Activated CD4-positive, CD25-positive, alpha-beta regulatory T cell treated with anti-CD3 and anti-CD28 coated beads, Interleukin-2, amount 50 U/mL, for 16 hours (primary cell): ENCODE results near the gene GAK.
"Not testable (repeated sequence)": the region's sequence is repeated elsewhere in the genome, so short reads cannot be mapped to it uniquely, and the experiment has no call there.

Experiments used
- DNase-seq: peaks from one replicate; pipeline ENCODE4 v3.0.0-alpha.2; 2020; ENCODE audit warnings: low read depth, low spot score

Gene GAK

GRCh38 chr4:952881-953573, 20.9 kb upstream of the GAK start:
- DNase-seq: no peak

GRCh38 chr4:951594-952468, 19.7 kb upstream of the GAK start:
- DNase-seq: no peak

GRCh38 chr4:951186-951585, 19.1 kb upstream of the GAK start:
- DNase-seq: no peak

- DNase-seq: no peak
Measured at GRCh38 chr4:950136-951020, 18.3 kb upstream of the GAK start.

GRCh38 chr4:949656-950055, 17.5 kb upstream of the GAK start:
- no peak for DNase-seq

GRCh38 chr4:948936-949300, 16.8 kb upstream of the GAK start:
- no peak for DNase-seq

- no peak for DNase-seq
Measured at GRCh38 chr4:948101-948935, 16.2 kb upstream of the GAK start.

- DNase-seq: no peak
Measured at GRCh38 chr4:947491-947971, 15.4 kb upstream of the GAK start.

- no peak for DNase-seq
Measured at GRCh38 chr4:946517-947471, 14.7 kb upstream of the GAK start.

GRCh38 chr4:946103-946450, 14.0 kb upstream of the GAK start:
- DNase-seq: no peak

- DNase-seq: no peak
Measured at GRCh38 chr4:945274-946102, 13.4 kb upstream of the GAK start.

- DNase-seq: not testable (repeated sequence)
Measured at GRCh38 chr4:939508-939907, 7.4 kb upstream of the GAK start.

- no peak for DNase-seq
Measured at GRCh38 chr4:932713-933070, 576 bp upstream of the GAK start.

GRCh38 chr4:931194-931959, 739 bp downstream of the GAK start:
- DNase-seq: no peak

GRCh38 chr4:930827-931193, 1.3 kb downstream of the GAK start:
- DNase-seq: no peak

GRCh38 chr4:930028-930551, 2.0 kb downstream of the GAK start:
- DNase-seq: no peak

- no peak for DNase-seq
Measured at GRCh38 chr4:929096-929765, 2.9 kb downstream of the GAK start.

- not testable (repeated sequence) for DNase-seq
Measured at GRCh38 chr4:927566-927965, 4.5 kb downstream of the GAK start.
